ENCODE data around the gene DYNLRB1.

DYNLRB1 gene

DNA sequence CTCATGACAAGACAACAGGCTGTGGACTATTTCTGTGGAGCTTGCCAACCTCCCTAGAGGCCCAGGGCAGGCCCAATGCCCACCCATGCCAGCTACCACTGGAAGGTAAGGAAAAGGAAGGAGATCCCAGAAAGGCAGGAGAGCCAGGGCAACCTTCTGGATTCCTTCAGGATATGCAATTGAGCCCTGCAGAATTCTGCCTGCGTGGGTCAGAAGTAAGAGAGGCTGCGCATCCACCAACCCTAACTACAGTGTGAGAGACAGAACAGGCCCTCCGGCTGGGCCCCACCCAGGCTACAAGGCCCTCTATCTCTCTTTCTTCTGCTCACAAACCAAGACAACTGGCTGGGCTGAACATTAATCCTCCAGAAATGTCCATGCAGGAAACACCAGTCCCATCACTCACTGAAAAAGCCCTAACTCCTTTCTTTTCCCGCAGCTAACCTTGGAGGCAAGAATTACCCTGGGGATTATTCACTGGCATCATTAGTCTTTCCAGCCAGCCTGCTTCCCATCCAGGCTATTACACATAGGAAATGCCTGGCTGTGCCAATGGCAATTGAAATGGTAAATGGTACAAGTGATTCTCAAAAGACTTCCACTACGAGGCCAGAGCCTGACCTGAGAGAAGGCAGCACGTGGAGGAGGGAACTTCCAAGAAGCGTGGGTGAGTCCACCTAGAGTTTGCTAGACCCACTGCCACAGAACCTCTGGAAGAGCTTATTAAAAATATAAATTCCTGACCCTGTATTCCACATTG is 57.5 kb downstream of the DYNLRB1 start:
- no peak for DNase-seq (ENCODE audit: low read depth)
- no peak for TF ChIP-seq MYC (IDR thresholded peaks at IDR 0.05; ENCODE audit: low read depth, low read length)
- TF ChIP-seq, protein P1, sequence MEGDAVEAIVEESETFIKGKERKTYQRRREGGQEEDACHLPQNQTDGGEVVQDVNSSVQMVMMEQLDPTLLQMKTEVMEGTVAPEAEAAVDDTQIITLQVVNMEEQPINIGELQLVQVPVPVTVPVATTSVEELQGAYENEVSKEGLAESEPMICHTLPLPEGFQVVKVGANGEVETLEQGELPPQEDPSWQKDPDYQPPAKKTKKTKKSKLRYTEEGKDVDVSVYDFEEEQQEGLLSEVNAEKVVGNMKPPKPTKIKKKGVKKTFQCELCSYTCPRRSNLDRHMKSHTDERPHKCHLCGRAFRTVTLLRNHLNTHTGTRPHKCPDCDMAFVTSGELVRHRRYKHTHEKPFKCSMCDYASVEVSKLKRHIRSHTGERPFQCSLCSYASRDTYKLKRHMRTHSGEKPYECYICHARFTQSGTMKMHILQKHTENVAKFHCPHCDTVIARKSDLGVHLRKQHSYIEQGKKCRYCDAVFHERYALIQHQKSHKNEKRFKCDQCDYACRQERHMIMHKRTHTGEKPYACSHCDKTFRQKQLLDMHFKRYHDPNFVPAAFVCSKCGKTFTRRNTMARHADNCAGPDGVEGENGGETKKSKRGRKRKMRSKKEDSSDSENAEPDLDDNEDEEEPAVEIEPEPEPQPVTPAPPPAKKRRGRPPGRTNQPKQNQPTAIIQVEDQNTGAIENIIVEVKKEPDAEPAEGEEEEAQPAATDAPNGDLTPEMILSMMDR (IDR thresholded peaks at IDR 0.05; ENCODE audit: low read depth, low read length), result no peak
- no peak for TF ChIP-seq POLR2A (IDR thresholded peaks at IDR 0.05; ENCODE audit: extremely low read depth, insufficient read length)
- TF ChIP-seq, protein P2, sequence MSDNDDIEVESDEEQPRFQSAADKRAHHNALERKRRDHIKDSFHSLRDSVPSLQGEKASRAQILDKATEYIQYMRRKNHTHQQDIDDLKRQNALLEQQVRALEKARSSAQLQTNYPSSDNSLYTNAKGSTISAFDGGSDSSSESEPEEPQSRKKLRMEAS (IDR thresholded peaks at IDR 0.05; ENCODE audit: low read depth, low read length), result no peak
- no peak overlapping the region for H3K4me3 ChIP-seq (ENCODE audit: low read depth, low read length)

DNA sequence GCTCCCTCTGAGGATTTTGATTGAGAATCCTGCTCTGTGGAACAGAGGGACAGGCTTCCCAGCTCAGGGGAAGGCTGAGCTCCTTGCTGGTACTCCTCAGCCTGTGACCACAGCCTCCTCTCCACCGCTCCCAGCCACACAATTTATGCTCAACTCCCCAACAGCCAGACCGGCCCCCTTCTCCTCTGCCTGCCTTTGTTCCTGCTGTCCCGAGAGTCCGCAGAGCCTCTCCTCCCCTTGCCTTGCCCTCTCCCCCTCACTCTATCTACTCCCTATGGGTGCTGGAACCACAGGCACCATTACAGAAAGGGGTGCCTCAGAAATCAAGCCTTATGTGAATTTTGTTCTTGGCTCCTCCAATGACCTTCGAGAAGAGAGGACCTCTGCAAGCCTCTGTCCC is 58.2 kb downstream of the DYNLRB1 start:
- DNase-seq (ENCODE audit: low read depth), result no peak

DNA sequence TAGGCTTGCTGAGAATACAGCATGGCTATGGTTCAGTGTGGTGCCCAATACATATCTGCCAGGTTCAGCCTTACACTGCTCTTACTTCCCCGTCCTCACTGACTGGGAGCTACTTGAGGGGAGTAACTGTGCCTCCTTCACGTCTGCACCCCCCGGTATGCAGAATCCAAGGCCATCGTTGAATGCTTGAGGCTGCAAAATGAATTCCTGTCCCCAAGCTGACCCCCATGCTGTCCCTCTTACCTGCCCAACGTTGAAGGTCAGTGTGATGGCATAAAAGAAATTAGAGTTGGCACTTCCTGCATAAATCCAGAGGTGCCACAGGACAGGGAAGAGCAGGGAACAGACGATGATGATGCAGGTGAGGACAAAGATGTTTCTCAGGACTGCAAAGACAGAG is 58.6 kb downstream of the DYNLRB1 start:
- H3K4me3 ChIP-seq (ENCODE audit: low read depth, low read length), result no peak overlapping the region
- no peak for DNase-seq (ENCODE audit: low read depth)
- TF ChIP-seq, protein P1 (IDR thresholded peaks at IDR 0.05; ENCODE audit: low read depth, low read length), result no peak
- no peak for TF ChIP-seq POLR2A (IDR thresholded peaks at IDR 0.05; ENCODE audit: extremely low read depth, insufficient read length)
- TF ChIP-seq MYC (IDR thresholded peaks at IDR 0.05; ENCODE audit: low read depth, low read length), result no peak
- TF ChIP-seq, protein P2 (IDR thresholded peaks at IDR 0.05; ENCODE audit: low read depth, low read length), result no peak

More for the DNA sequence above, 58.2 kb downstream of the DYNLRB1 start:
- no peak overlapping the region for H3K4me3 ChIP-seq (ENCODE audit: low read depth, low read length)
- TF ChIP-seq, protein P1 (IDR thresholded peaks at IDR 0.05; ENCODE audit: low read depth, low read length), result no peak
- TF ChIP-seq MYC (IDR thresholded peaks at IDR 0.05; ENCODE audit: low read depth, low read length) (no peak), POLR2A (IDR thresholded peaks at IDR 0.05; ENCODE audit: extremely low read depth, insufficient read length) (no peak)
- TF ChIP-seq, protein P2 (IDR thresholded peaks at IDR 0.05; ENCODE audit: low read depth, low read length), result no peak

DNA sequence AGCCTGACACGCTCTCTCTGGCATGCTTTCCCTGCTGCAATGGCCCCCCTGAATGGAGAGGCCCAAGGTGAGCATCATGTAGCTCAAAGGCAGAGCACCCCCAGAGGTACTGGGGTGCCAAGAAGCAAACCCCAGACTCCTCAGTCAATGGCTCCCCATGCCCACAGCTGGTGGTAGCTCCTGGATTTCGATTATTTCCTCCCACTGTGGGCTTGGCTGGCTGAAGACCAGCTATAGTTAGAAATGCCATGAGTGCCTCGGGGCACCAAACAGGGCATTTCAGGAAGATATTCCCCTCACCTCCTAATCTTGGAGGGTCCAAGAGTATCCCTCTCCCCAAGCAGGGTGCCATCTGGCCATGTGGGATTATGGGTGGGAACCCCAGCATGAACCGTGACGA is 59.0 kb downstream of the DYNLRB1 start:
- no peak for DNase-seq (ENCODE audit: low read depth)
- H3K4me3 ChIP-seq (ENCODE audit: low read depth, low read length), result no peak overlapping the region
- no peak for TF ChIP-seq POLR2A (IDR thresholded peaks at IDR 0.05; ENCODE audit: extremely low read depth, insufficient read length)
- TF ChIP-seq, protein P1 (IDR thresholded peaks at IDR 0.05; ENCODE audit: low read depth, low read length), result no peak
- TF ChIP-seq MYC (IDR thresholded peaks at IDR 0.05; ENCODE audit: low read depth, low read length), result no peak
- TF ChIP-seq, protein P2 (IDR thresholded peaks at IDR 0.05; ENCODE audit: low read depth, low read length), result no peak

DNA sequence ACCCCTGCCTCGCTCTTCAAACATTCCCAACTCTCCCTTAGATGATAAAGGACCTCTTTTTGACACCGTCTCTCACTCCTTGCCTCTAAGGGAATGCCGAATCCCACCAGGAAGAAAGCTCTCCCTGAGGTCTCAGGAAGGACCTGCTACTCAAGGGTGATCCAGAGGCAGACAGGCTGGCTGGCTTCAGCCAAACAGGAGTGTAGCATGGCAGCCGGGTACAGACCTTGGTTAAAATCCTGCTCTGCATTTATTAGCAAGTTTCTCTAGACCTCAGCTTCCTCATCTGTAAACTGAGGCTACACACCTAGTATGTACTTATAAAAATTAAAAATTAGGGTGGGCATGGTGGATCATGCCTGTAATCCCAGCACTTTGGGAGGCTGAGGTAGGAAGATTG is 59.5 kb downstream of the DYNLRB1 start:
- H3K4me3 ChIP-seq (ENCODE audit: low read depth, low read length), result no peak overlapping the region
- DNase-seq (ENCODE audit: low read depth), result no peak
- TF ChIP-seq, protein P2 (IDR thresholded peaks at IDR 0.05; ENCODE audit: low read depth, low read length), result no peak
- no peak for TF ChIP-seq MYC (IDR thresholded peaks at IDR 0.05; ENCODE audit: low read depth, low read length)
- TF ChIP-seq, protein P1 (IDR thresholded peaks at IDR 0.05; ENCODE audit: low read depth, low read length), result no peak
- no peak for TF ChIP-seq POLR2A (IDR thresholded peaks at IDR 0.05; ENCODE audit: extremely low read depth, insufficient read length)

Measured in NB4 (cell line).